ENCODE data around the gene ST3GAL3.

DNA sequence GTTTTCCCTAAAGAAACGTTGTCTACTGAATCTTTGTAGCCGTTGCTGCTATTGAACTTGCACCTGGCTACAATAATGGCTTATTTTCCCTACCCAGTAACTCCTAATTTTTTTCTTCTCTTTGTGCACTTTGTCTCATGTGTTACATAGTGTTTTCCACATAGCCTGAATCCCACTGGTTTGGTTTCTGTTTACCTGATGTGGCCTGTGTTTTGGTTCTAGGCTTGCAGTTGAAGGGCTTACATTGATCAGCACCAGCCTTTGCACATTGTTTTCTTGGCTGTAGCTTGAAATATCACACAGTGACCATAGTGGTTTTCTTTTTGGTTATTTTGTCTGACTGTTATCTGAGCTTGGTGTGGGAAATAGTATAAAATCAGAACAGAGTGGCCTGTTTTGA lies 29.5 kb downstream of the ST3GAL3 start:
- TF ChIP-seq CTCF (tag by site-specific recombination; IDR thresholded peaks at IDR 0.05): no peak
- TF ChIP-seq ZBTB49 (tag by site-specific recombination; IDR thresholded peaks at IDR 0.05; ENCODE audit: low read depth): no peak
- no peak for TF ChIP-seq REST (tag by site-specific recombination; IDR thresholded peaks at IDR 0.05)
- TF ChIP-seq, protein P1, sequence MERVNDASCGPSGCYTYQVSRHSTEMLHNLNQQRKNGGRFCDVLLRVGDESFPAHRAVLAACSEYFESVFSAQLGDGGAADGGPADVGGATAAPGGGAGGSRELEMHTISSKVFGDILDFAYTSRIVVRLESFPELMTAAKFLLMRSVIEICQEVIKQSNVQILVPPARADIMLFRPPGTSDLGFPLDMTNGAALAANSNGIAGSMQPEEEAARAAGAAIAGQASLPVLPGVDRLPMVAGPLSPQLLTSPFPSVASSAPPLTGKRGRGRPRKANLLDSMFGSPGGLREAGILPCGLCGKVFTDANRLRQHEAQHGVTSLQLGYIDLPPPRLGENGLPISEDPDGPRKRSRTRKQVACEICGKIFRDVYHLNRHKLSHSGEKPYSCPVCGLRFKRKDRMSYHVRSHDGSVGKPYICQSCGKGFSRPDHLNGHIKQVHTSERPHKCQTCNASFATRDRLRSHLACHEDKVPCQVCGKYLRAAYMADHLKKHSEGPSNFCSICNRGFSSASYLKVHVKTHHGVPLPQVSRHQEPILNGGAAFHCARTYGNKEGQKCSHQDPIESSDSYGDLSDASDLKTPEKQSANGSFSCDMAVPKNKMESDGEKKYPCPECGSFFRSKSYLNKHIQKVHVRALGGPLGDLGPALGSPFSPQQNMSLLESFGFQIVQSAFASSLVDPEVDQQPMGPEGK (tag by site-specific recombination; IDR thresholded peaks at IDR 0.05): no peak
